Measurements from ENCODE around the gene NPAS3. TPM values are rescaled to one million over a fixed set of nuclear protein-coding genes. Genes with fewer than 3 reads are reported as not detected.
A peak's percentile ranks its signal among the peaks of the same experiment; 100 is the strongest.

NPAS3 gene
- total and polyA plus RNA-seq, 8 donors = 0.09 to 0.79 (median 0.56) TPM

DNA sequence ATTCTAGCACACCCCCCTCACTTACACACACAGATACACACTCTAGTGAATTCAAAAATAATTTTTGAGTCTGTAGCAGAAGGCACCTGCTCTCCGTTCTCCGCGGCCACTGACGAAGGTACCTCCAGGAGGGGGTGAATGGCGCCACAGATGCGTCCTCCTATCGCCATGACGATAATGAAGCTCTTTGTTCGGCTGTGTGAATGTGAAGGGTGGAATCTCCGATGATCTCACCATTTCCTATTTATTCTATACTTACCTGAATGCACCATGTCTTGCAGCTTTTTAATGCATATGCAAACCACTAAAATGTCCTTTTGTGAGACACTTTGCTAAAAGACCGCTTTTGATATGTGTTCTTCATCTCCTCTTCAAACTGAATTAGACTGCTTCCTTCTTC is 849.5 kb downstream of the NPAS3 start:
- no peak for ATAC-seq

GRCh38 chr14:33790996-33791395 is 852.3 kb downstream of the NPAS3 start:
- Histone ChIP-seq H3K27ac (no peak overlapping the region), H3K4me1 (peaks cover 0 to 4% of the 10 kb centered on the region in 2 donors), H3K27me3 (peaks cover 0 to 26% of the 10 kb centered on the region in 2 donors), H3K36me3 (no peaks in the 10 kb centered on the region), H3K9me3 (no peaks in the 10 kb centered on the region), H3K4me3 (no peak overlapping the region)
- no peak for DNase-seq
- intact Hi-C loops (cut with DNase I) = loop anchor here in 1 of 2 donors (10.0 kb wide), 1 partner anchor 1216 kb away; no protein-coding TSS in a partner anchor
- ATAC-seq = no peak
- no peak for TF ChIP-seq CTCF (IDR thresholded peaks at IDR 0.05)

More for the DNA sequence above, 849.5 kb downstream of the NPAS3 start:
- DNase-seq = no peak
- H3K4me1 ChIP-seq = peaks cover 0 to 4% of the 10 kb centered on the region in 2 donors
- H3K4me3 ChIP-seq = no peak overlapping the region
- H3K27ac ChIP-seq = no peak overlapping the region
- TF ChIP-seq CTCF (IDR thresholded peaks at IDR 0.05) = no peak
- intact Hi-C loops (cut with DNase I) = no loop called here
- H3K36me3 ChIP-seq = no peaks in the 10 kb centered on the region
- H3K27me3 ChIP-seq = peaks cover 0 to 12% of the 10 kb centered on the region in 2 donors
- H3K9me3 ChIP-seq = no peaks in the 10 kb centered on the region

DNA sequence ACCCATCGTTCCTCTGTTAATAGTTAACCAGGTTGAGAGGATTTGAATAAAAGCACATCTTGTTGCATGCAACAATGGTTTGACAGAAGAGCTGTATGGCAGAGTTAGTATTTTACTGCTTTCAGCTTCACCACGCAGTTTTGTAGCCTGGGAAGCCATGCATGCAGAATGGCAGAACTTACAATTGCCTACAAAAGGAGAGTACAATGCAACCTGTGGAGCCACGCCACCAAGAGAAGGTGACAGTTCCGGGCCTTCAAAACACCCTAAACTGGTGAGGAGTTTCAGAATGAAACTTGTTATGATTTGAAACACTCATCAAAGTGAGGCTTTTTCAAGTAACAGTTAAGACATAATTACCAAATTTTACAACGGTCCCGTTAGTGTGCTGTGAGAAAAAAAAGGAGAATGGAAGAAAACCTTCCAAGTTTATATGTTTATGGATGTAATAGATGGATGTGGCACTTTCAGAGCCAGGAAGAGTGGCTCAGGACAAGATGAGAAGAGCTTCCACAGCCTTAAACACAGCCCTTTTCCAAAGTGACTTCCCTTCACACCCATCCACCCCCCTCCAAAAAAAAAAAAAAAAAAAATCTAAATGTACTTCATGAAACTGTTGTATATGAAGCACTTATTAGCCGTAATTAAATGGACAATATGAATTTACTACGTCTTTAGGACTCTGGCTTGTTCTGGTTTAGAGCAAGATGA is 853.5 kb downstream of the NPAS3 start:
- Histone ChIP-seq H3K27ac (no peak overlapping the region), H3K36me3 (no peaks in the 10 kb centered on the region), H3K27me3 (peaks cover 0 to 32% of the 10 kb centered on the region in 2 donors), H3K9me3 (no peaks in the 10 kb centered on the region), H3K4me1 (peaks cover 0 to 4% of the 10 kb centered on the region in 2 donors), H3K4me3 (no peak overlapping the region)
- DNase-seq (no peak), ATAC-seq (no peak)
- no peak for TF ChIP-seq CTCF (IDR thresholded peaks at IDR 0.05)
- intact Hi-C loops (cut with DNase I) = loop anchor here in 1 of 2 donors (10.0 kb wide), 1 partner anchor 1217 kb away; no protein-coding TSS in a partner anchor

- DNase-seq (peak; percentile 65 to 92 (median 89)), ATAC-seq (peak; percentile 96)
- Histone ChIP-seq H3K9me3 (no peaks in the 10 kb centered on the region), H3K27ac (no peak overlapping the region), H3K4me1 (peaks cover 0 to 4% of the 10 kb centered on the region in 2 donors), H3K36me3 (no peaks in the 10 kb centered on the region), H3K4me3 (no peak overlapping the region), H3K27me3 (peaks cover 0 to 37% of the 10 kb centered on the region in 2 donors)
- intact Hi-C loops (cut with DNase I) = loop anchor here in 1 of 2 donors (10.0 kb wide), 1 partner anchor 1218 kb away; no protein-coding TSS in a partner anchor
- peak; percentile 85 to 93 for TF ChIP-seq CTCF (IDR thresholded peaks at IDR 0.05)
Observed at GRCh38 chr14:33792720-33793368, 854.2 kb downstream of the NPAS3 start.

Data from left lung (tissue), 10 donors.